DMS53 (cell line): ENCODE measurements around the gene DDX4.
"Not testable (repeated sequence)": the region's sequence is repeated elsewhere in the genome, so short reads cannot be mapped to it uniquely, and the experiment has no call there.

Source experiments
- DNase-seq: peaks from one replicate; lab custom pipeline; 2025; lab: John Stamatoyannopoulos, UW

DDX4 gene

GRCh38 chr5:55737793-55738192, at the start of gene DDX4:
TSS of gene DDX4 (plus strand) at chr5:55738061. CDS start at chr5:55738964, 903 bp downstream.
- DNase-seq, result no peak

- peak; percentile 76 for DNase-seq
Observed at GRCh38 chr5:55691265-55692105, 46.4 kb upstream of the DDX4 start.

GRCh38 chr5:55692106-55692417, 45.8 kb upstream of the DDX4 start:
- DNase-seq, result no peak

GRCh38 chr5:55692509-55692908, 45.4 kb upstream of the DDX4 start:
- no peak for DNase-seq

- DNase-seq, result peak; percentile 72
Observed at GRCh38 chr5:55694152-55694830, 43.6 kb upstream of the DDX4 start.

GRCh38 chr5:55696704-55697103, 41.2 kb upstream of the DDX4 start:
- not testable (repeated sequence) for DNase-seq

GRCh38 chr5:55699041-55699688, 38.7 kb upstream of the DDX4 start:
- no peak for DNase-seq

GRCh38 chr5:55700745-55701144, 37.1 kb upstream of the DDX4 start:
- DNase-seq, result no peak

GRCh38 chr5:55701462-55702103, 36.3 kb upstream of the DDX4 start:
- DNase-seq, result no peak

GRCh38 chr5:55702598-55703345, 35.1 kb upstream of the DDX4 start:
- DNase-seq, result no peak

- no peak for DNase-seq
Observed at GRCh38 chr5:55706230-55706629, 31.6 kb upstream of the DDX4 start.

- DNase-seq, result no peak
Observed at GRCh38 chr5:55708732-55709131, 29.1 kb upstream of the DDX4 start.

GRCh38 chr5:55711507-55712022, 26.3 kb upstream of the DDX4 start:
- no peak for DNase-seq

- peak; percentile 97 for DNase-seq
Observed at GRCh38 chr5:55712023-55712859, 25.6 kb upstream of the DDX4 start, which contains the start of gene SLC38A9. TSS of gene SLC38A9 (minus strand) at chr5:55712324. CDS start at chr5:55697958, 14,366 bp downstream.

- DNase-seq, result no peak
Observed at GRCh38 chr5:55713871-55714270, 24.0 kb upstream of the DDX4 start.

- peak; percentile 35 for DNase-seq
Observed at GRCh38 chr5:55714339-55714738, 23.5 kb upstream of the DDX4 start.

GRCh38 chr5:55714749-55715148, 23.1 kb upstream of the DDX4 start:
- DNase-seq, result peak; percentile 14

- DNase-seq, result no peak
Observed at GRCh38 chr5:55715519-55716078, 22.3 kb upstream of the DDX4 start.

GRCh38 chr5:55719026-55719425, 18.8 kb upstream of the DDX4 start:
- not testable (repeated sequence) for DNase-seq

- DNase-seq, result no peak
Observed at GRCh38 chr5:55720188-55720703, 17.6 kb upstream of the DDX4 start.
